Gastrocnemius medialis (tissue), 4 donors: ENCODE measurements around the gene KRTAP10-4. TPM values are rescaled to one million over a fixed set of nuclear protein-coding genes. Genes with fewer than 3 reads are reported as not detected.

Experiments
- ATAC-seq, 2 donors: fragments of 150-250 bp; one replicate each; pipeline ENCODE4 v1.9.1; 2016
- DNase-seq, 2 donors: peaks; one replicate each; pipeline ENCODE4 v3.0.0-alpha.2; 2019
- H3K27ac ChIP-seq, 4 donors: fragments of 200-600 bp; sonication (generic); 1 replicate in 1 of 4; 2 replicates in 3 of 4; pipeline ENCODE4 v1.5.1; 2016 to 2018; ENCODE audit warnings: mild to moderate bottlenecking in 2 of 4, moderate library complexity in 1 of 4
- H3K27me3 ChIP-seq, 3 donors: fragments of 200-600 bp; sonication (generic) in 2 of 3; 1 replicate in 1 of 3; 2 replicates in 2 of 3; pipeline versions ENCODE4 v1.5.1 to v1.6.0; 2016 to 2019; ENCODE audit warnings: mild to moderate bottlenecking in 1 of 3, moderate library complexity in 1 of 3
- H3K36me3 ChIP-seq, 2 donors: fragments of 200-600 bp; sonication (generic) in 1 of 2; one replicate each; pipeline ENCODE4 v1.5.1; 2017 to 2018
- H3K4me1 ChIP-seq, 2 donors: fragments of 200-600 bp; sonication (generic) in 1 of 2; one replicate each; pipeline ENCODE4 v1.5.1; 2016 to 2017; ENCODE audit warnings: mild to moderate bottlenecking in 2 of 2
- H3K4me3 ChIP-seq, 4 donors: fragments of 200-600 bp; sonication (generic) in 3 of 4; 1 replicate in 1 of 4; 2 replicates in 3 of 4; pipeline ENCODE4 v1.5.1; 2016 to 2019; ENCODE audit warnings: mild to moderate bottlenecking in 2 of 4
- H3K9me3 ChIP-seq, 3 donors: fragments of 200-600 bp; sonication (generic) in 2 of 3; 1 replicate in 1 of 3; 2 replicates in 2 of 3; pipeline ENCODE4 v1.5.1; 2016 to 2019
- CTCF ChIP-seq, 5 experiments: fragments of 450-650 bp in 3 of 5; fragments of 200-600 bp in 2 of 5; sonication (generic) in 2 of 5; IDR thresholded peaks in 4 of 5; conservative IDR thresholded peaks in 1 of 5; 1 replicate in 4 of 5; 2 replicates in 1 of 5; pipeline ENCODE4 v1.5.1; 2016 to 2019; ENCODE audit warnings: antibody characterized with exemption in 5 of 5, mild to moderate bottlenecking in 3 of 5, moderate library complexity in 3 of 5
- POLR2A ChIP-seq, 2 donors: fragments of 450-650 bp; IDR thresholded peaks; one replicate each; pipeline ENCODE4 v1.6.1; 2017; ENCODE audit warnings: antibody characterized with exemption in 2 of 2, mild to moderate bottlenecking in 2 of 2, moderate library complexity in 2 of 2
- in situ Hi-C, 4 donors: fragments of 200-750 bp; cut with MboI; loops; one replicate each; pipeline versions ENCODE4 v1.15.0 to v1.8.0; 2017; ENCODE audit warnings: low sequenced_read_pairs in 4 of 4
- intact Hi-C: fragments of 100-400 bp; cut with DNase I; formaldehyde crosslinking; loops from one replicate; pipeline ENCODE4 v1.15.1; 2023; ENCODE audit warnings: low total_unique reads
- total RNA-seq, 4 donors: library from RNA; depleted of rRNA; stranded (reverse); fragments of >200 nt; gene quantifications; one replicate each; pipeline versions ENCODE4 v1.1.0 to v1.2.3, GENCODE V29; 2016

Gene KRTAP10-4
- total RNA-seq, 4 donors from 2014 or later, result not detected

GRCh38 chr21:44535963-44536362 is 37.6 kb upstream of the KRTAP10-4 start:
- Histone ChIP-seq H3K36me3 (no peaks in the 10 kb centered on the region), H3K9me3 (no peaks in the 10 kb centered on the region), H3K4me1 (no peaks in the 10 kb centered on the region), H3K4me3 (no peak overlapping the region), H3K27ac (no peak overlapping the region), H3K27me3 (peaks cover 8 to 24% (median 12%) of the 10 kb centered on the region in 3 donors)
- no peak for TF ChIP-seq POLR2A (IDR thresholded peaks at IDR 0.05)
- TF ChIP-seq CTCF (IDR thresholded peaks at IDR 0.05 in 4 of 5, conservative IDR thresholded peaks at IDR 0.05 in 1 of 5), result no peak
- intact Hi-C loops (no loop called here), in situ Hi-C loops (no loop called here)
- no peak for DNase-seq
- no peak for ATAC-seq

- Histone ChIP-seq H3K4me1 (no peaks in the 10 kb centered on the region), H3K9me3 (no peaks in the 10 kb centered on the region), H3K4me3 (no peak overlapping the region), H3K27me3 (peaks cover 15 to 23% (median 15%) of the 10 kb centered on the region in 3 donors), H3K27ac (no peak overlapping the region), H3K36me3 (no peaks in the 10 kb centered on the region)
- ATAC-seq, result no peak
- intact Hi-C loops, result no loop called here
- in situ Hi-C loops, result no loop called here
- TF ChIP-seq POLR2A (IDR thresholded peaks at IDR 0.05) (no peak), CTCF (IDR thresholded peaks at IDR 0.05 in 4 of 5, conservative IDR thresholded peaks at IDR 0.05 in 1 of 5) (no peak)
- no peak for DNase-seq
Observed at GRCh38 chr21:44537930-44538911, 35.3 kb upstream of the KRTAP10-4 start.

GRCh38 chr21:44539046-44539445 is 34.5 kb upstream of the KRTAP10-4 start:
- H3K4me3 ChIP-seq, result no peak overlapping the region
- DNase-seq, result no peak
- ATAC-seq, result no peak
- H3K9me3 ChIP-seq, result no peaks in the 10 kb centered on the region
- H3K27ac ChIP-seq, result no peak overlapping the region
- H3K4me1 ChIP-seq, result no peaks in the 10 kb centered on the region
- intact Hi-C loops (no loop called here), in situ Hi-C loops (no loop called here)
- H3K36me3 ChIP-seq, result no peaks in the 10 kb centered on the region
- peaks cover 15 to 23% (median 18%) of the 10 kb centered on the region in 3 donors for H3K27me3 ChIP-seq
- TF ChIP-seq CTCF (IDR thresholded peaks at IDR 0.05 in 4 of 5, conservative IDR thresholded peaks at IDR 0.05 in 1 of 5) (no peak), POLR2A (IDR thresholded peaks at IDR 0.05) (no peak)

DNA sequence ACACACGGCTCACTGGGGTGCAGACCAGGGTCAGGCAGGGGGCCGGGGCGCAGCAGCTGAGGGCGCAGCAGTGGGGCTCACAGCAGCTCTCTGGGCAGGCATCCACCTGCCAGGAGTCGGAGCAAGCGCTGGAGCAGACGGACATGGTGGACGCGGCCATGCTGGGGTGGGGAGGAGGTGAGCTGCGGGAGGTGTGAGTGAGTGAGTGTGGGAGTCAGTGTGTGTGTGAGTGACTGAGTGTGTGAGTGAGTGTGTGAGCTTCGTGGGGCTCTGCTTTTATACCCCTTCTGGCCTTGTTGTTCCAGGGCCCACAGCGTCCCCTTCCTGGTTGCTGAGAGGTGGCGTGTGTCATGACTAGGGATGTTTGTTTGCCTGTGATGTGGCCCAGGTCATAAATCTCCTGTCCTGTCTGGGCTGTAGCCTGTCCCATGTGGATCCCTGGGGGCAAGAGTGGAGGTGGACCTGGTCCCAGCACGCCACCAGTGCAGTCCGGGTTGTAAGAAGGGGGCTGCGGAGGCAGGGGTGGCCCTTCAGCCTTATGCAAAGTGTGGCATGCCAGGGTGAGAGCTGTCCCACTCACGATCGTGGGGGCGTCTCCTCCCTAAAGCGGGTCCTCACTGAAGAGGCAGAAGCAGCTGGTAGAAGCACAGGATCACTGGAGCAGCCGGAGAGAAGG is 33.4 kb upstream of the KRTAP10-4 start, which contains the start of gene KRTAP10-1:
TSS of gene KRTAP10-1 (minus strand) at position 205 of the 676 bp plus-strand sequence. CDS start at position 160, 45 bp downstream.
- H3K9me3 ChIP-seq, result no peaks in the 10 kb centered on the region
- no peak for ATAC-seq

More for the DNA sequence above, 33.4 kb upstream of the KRTAP10-4 start, which contains the start of gene KRTAP10-1:
- Histone ChIP-seq H3K27ac (no peak within 1 kb of the TSS), H3K4me3 (no peak within 1 kb of the TSS), H3K4me1 (no peaks in the 10 kb centered on the region), H3K27me3 (peaks cover 17 to 23% (median 18%) of the 10 kb centered on the region in 3 donors), H3K36me3 (no peaks in the 10 kb centered on the region)
- TF ChIP-seq POLR2A (IDR thresholded peaks at IDR 0.05) (no peak), CTCF (IDR thresholded peaks at IDR 0.05 in 4 of 5, conservative IDR thresholded peaks at IDR 0.05 in 1 of 5) (no peak)
- DNase-seq, result no peak
- intact Hi-C loops, result no loop called here
- in situ Hi-C loops, result no loop called here
